GM23338 (cell line): ENCODE measurements around the gene GJC1.

Experiments
- CREB1 ChIP-seq: fragments of 250-450 bp; sonication (Bioruptor Pico); IDR thresholded peaks from 2 replicates; pipeline ENCODE4 v1.5.0; 2020; ENCODE audit warnings: low read depth, mild to moderate bottlenecking, moderate library complexity
- CTCF ChIP-seq, 2 experiments: fragments of 200-600 bp in 1 of 2; sonication (generic) in 1 of 2; conservative IDR thresholded peaks; 2 replicates each; pipeline versions ENCODE4 v1.5.1 to v1.6.1; 2016 to 2017; ENCODE audit warnings: antibody characterized with exemption in 2 of 2, low read depth in 2 of 2, mild to moderate bottlenecking in 2 of 2, moderate library complexity in 1 of 2
- EZH2 ChIP-seq: fragments of 200-600 bp; sonication (generic); IDR thresholded peaks from one replicate; pipeline ENCODE4 v1.8.0; 2017; ENCODE audit warnings: antibody characterized with exemption, mild to moderate bottlenecking, low read depth; ENCODE audit not compliant: unreplicated experiment
- EZH2phosphoT487 ChIP-seq: fragments of 200-600 bp; sonication (generic); IDR thresholded peaks from one replicate; pipeline ENCODE4 v1.8.1; 2018; ENCODE audit warnings: antibody characterized with exemption; ENCODE audit not compliant: unreplicated experiment
- POLR2AphosphoS5 ChIP-seq: IDR thresholded peaks from 2 replicates; pipeline ENCODE4 v1.6.1; 2016; ENCODE audit warnings: antibody characterized with exemption, low read depth
- REST ChIP-seq: IDR thresholded peaks from one replicate; pipeline ENCODE4 v1.6.1; 2018; ENCODE audit warnings: antibody characterized with exemption; ENCODE audit not compliant: unreplicated experiment

GRCh38 chr17:44867841-44868240, 37.8 kb upstream of the GJC1 start:
- TF ChIP-seq CTCF (conservative IDR thresholded peaks at IDR 0.05; ENCODE audit: low read depth in 2 of 2) (no peak), EZH2phosphoT487 (no peak), EZH2 (no peak), CREB1 (CRISPR knock-in tag) (no peak), POLR2AphosphoS5 (no peak), REST (no peak)
